ENCODE data around the gene ZNF227.

DNA sequence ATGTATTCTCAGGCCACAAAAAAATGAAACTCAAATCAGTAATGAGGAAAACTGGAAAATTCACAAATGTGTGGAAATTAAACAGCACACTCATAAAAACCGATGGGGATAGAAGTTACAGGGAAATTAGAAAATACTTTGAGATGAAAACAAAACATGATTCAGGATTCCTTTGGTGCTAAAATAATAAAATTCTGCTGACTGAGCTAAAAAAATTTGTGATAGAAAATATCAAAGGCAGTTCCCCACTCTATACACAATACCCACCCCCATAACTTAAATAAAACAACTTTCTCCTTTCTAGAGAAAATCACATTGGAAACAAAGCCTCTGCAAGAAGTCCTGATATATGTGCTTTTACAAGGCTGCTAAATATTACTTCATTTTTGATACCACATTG is 45.8 kb downstream of the ZNF227 start:
- TF ChIP-seq, protein P1, sequence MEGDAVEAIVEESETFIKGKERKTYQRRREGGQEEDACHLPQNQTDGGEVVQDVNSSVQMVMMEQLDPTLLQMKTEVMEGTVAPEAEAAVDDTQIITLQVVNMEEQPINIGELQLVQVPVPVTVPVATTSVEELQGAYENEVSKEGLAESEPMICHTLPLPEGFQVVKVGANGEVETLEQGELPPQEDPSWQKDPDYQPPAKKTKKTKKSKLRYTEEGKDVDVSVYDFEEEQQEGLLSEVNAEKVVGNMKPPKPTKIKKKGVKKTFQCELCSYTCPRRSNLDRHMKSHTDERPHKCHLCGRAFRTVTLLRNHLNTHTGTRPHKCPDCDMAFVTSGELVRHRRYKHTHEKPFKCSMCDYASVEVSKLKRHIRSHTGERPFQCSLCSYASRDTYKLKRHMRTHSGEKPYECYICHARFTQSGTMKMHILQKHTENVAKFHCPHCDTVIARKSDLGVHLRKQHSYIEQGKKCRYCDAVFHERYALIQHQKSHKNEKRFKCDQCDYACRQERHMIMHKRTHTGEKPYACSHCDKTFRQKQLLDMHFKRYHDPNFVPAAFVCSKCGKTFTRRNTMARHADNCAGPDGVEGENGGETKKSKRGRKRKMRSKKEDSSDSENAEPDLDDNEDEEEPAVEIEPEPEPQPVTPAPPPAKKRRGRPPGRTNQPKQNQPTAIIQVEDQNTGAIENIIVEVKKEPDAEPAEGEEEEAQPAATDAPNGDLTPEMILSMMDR (IDR thresholded peaks at IDR 0.05): no peak
- TF ChIP-seq EZH2 (IDR thresholded peaks at IDR 0.05; ENCODE audit: borderline replicate concordance, insufficient read depth, low read depth, low read length, poor library complexity, severe bottlenecking): no peak
